IMR-90 (cell line): ENCODE results near the gene PPP1CA. TPM values are rescaled to one million over a fixed set of nuclear protein-coding genes. Genes with fewer than 3 reads are reported as not detected.

Experiments
- ATAC-seq: fragments of 200-7000 bp; cut with Tn5 transposase; 2 replicates; pipeline ENCODE4 v1.9.1; 2020; ENCODE audit warnings: low read depth, mild to moderate bottlenecking, moderate library complexity
- BruUV-seq: library from RNA; stranded (reverse); fragments of 400-500 nt; replicated peaks from 2 replicates; lab custom pipeline; 2021; lab: Mats Ljungman, UMichigan
- CTCF ChIA-PET: fragments of 300-600 bp; formaldehyde crosslinking; extraction: SDS; loops from one replicate; lab custom pipeline; 2021; ENCODE audit warnings: antibody characterized with exemption; lab: Yijun Ruan, JAX
- POLR2A ChIA-PET: fragments of 300-600 bp; sonication (Branson Sonifier 250); formaldehyde crosslinking; loops from one replicate; lab custom pipeline; 2022; ENCODE audit warnings: antibody characterized with exemption; ENCODE audit not compliant: unreplicated experiment; lab: Charles Lee
- DNase-seq: peaks from one replicate; pipeline ENCODE4 v3.0.0; 2013
- H2AFZ ChIP-seq: replicated peaks from 2 replicates; pipeline ENCODE3; 2013; ENCODE audit warnings: low read length, mild to moderate bottlenecking; ENCODE audit not compliant: poor library complexity
- H2AK5ac ChIP-seq: 2 replicates; pipeline ENCODE4 v1.6.1; 2013; ENCODE audit warnings: low read depth, low read length, inconsistent platforms
- H2AK9ac ChIP-seq: replicated peaks from 2 replicates; pipeline ENCODE3; 2013; ENCODE audit warnings: mild to moderate bottlenecking, low read depth, low read length, moderate library complexity; ENCODE audit not compliant: poor library complexity
- H2BK120ac ChIP-seq: 2 replicates; pipeline ENCODE4 v1.6.1; 2013; ENCODE audit warnings: low read depth, low read length, inconsistent platforms
- H2BK15ac ChIP-seq: 3 replicates; pipeline ENCODE4 v1.6.1; 2013; ENCODE audit warnings: low read depth, low read length, inconsistent platforms
- H2BK20ac ChIP-seq: 2 replicates; pipeline ENCODE4 v1.6.1; 2013; ENCODE audit warnings: low read depth, mild to moderate bottlenecking, inconsistent platforms, low read length, moderate library complexity
- H2BK5ac ChIP-seq: 2 replicates; pipeline ENCODE4 v1.6.1; 2013; ENCODE audit warnings: mild to moderate bottlenecking, low read depth, low read length, inconsistent platforms; ENCODE audit not compliant: poor library complexity, severe bottlenecking
- H3K14ac ChIP-seq: replicated peaks from 2 replicates; pipeline ENCODE4 v1.6.1; 2013; ENCODE audit warnings: low read depth, low read length, inconsistent platforms
- H3K18ac ChIP-seq: 2 replicates; pipeline ENCODE4 v1.6.1; 2013; ENCODE audit warnings: low read depth, low read length, control low read depth
- H3K23ac ChIP-seq: 2 replicates; pipeline ENCODE4 v1.6.1; 2013; ENCODE audit warnings: low read depth, low read length, inconsistent platforms
- H3K27ac ChIP-seq: 2 replicates; pipeline ENCODE4 v1.5.1; 2013; ENCODE audit warnings: mild to moderate bottlenecking, control low read depth, low read length; ENCODE audit not compliant: insufficient read depth
- H3K27me3 ChIP-seq: 2 replicates; pipeline ENCODE4 v1.6.1; 2013; ENCODE audit warnings: low read length; ENCODE audit not compliant: control insufficient read depth, insufficient read depth
- H3K36me3 ChIP-seq: 2 replicates; pipeline ENCODE4 v1.6.1; 2013; ENCODE audit warnings: low read length, mixed read lengths; ENCODE audit not compliant: control insufficient read depth, insufficient read depth
- H3K4ac ChIP-seq: 2 replicates; pipeline ENCODE4 v1.6.1; 2013; ENCODE audit warnings: low read depth, low read length, inconsistent platforms
- H3K4me1 ChIP-seq: 2 replicates; pipeline ENCODE4 v1.6.1; 2013; ENCODE audit warnings: low read length, mixed read lengths; ENCODE audit not compliant: control insufficient read depth, insufficient read depth
- H3K4me2 ChIP-seq: 2 replicates; pipeline ENCODE4 v1.6.1; 2013; ENCODE audit warnings: low read depth, mild to moderate bottlenecking, control low read depth, low read length, moderate library complexity
- H3K4me3 ChIP-seq: 2 replicates; pipeline ENCODE4 v1.5.1; 2013; ENCODE audit warnings: low read depth, mild to moderate bottlenecking, control low read depth, low read length, moderate library complexity; ENCODE audit not compliant: insufficient read depth
- H3K56ac ChIP-seq: 2 replicates; pipeline ENCODE4 v1.6.1; 2013; ENCODE audit warnings: low read length, inconsistent platforms; ENCODE audit not compliant: insufficient read depth; ENCODE audit errors: extremely low read depth
- H3K79me1 ChIP-seq, 2 experiments: 2 replicates each; pipeline ENCODE4 v1.6.1; 2013; ENCODE audit warnings: low read length in 2 of 2, inconsistent platforms in 1 of 2, low read depth in 1 of 2
- H3K9ac ChIP-seq: 2 replicates; pipeline ENCODE4 v1.6.1; 2013; ENCODE audit warnings: low read depth, low read length, control low read depth
- H3K9me1 ChIP-seq: 2 replicates; pipeline ENCODE4 v1.6.1; 2013; ENCODE audit warnings: low read length, inconsistent platforms; ENCODE audit not compliant: insufficient read depth
- H3K9me3 ChIP-seq: 2 replicates; pipeline ENCODE4 v1.6.1; 2013; ENCODE audit warnings: low read length; ENCODE audit not compliant: control insufficient read depth, insufficient read depth
- H4K20me1 ChIP-seq: 2 replicates; pipeline ENCODE4 v1.6.1; 2013; ENCODE audit warnings: low read length, inconsistent platforms; ENCODE audit not compliant: insufficient read depth
- H4K5ac ChIP-seq: 2 replicates; pipeline ENCODE4 v1.6.1; 2013; ENCODE audit warnings: mild to moderate bottlenecking, low read depth, low read length, control low read depth
- H4K8ac ChIP-seq, 2 experiments: 2 replicates each; pipeline ENCODE4 v1.6.1; 2013; ENCODE audit warnings: low read depth in 2 of 2, low read length in 2 of 2, control low read depth in 1 of 2, inconsistent platforms in 1 of 2
- H4K91ac ChIP-seq: 2 replicates; pipeline ENCODE4 v1.6.1; 2013; ENCODE audit warnings: low read depth, low read length, inconsistent platforms; ENCODE audit not compliant: insufficient read depth
- BHLHE40 ChIP-seq: fragments of 150-350 bp; IDR thresholded peaks from 2 replicates; pipeline ENCODE4 v1.6.1; 2016; ENCODE audit warnings: mild to moderate bottlenecking, low read depth, low read length
- CEBPB ChIP-seq: IDR thresholded peaks from 2 replicates; pipeline ENCODE4 v1.6.1; 2012; ENCODE audit warnings: low read depth, low read length, improper control_type of control experiment
- CHD1 ChIP-seq: IDR thresholded peaks from 2 replicates; pipeline ENCODE4 v1.6.1; 2012; ENCODE audit warnings: low read depth, low read length, improper control_type of control experiment
- CTCF ChIP-seq: conservative IDR thresholded peaks from 2 replicates; pipeline ENCODE4 v1.5.1; 2012; ENCODE audit warnings: mild to moderate bottlenecking, low read depth, low read length, improper control_type of control experiment
- ELK1 ChIP-seq: fragments of 150-350 bp; IDR thresholded peaks from 2 replicates; pipeline ENCODE4 v1.6.1; 2016; ENCODE audit warnings: low read depth, mild to moderate bottlenecking, low read length, moderate library complexity, borderline replicate concordance
- FOS ChIP-seq: fragments of 150-350 bp; IDR thresholded peaks from 2 replicates; pipeline ENCODE4 v1.6.1; 2016; ENCODE audit warnings: low read depth, low read length
- MAFK ChIP-seq: IDR thresholded peaks from 2 replicates; pipeline ENCODE4 v1.6.1; 2012; ENCODE audit warnings: low read depth, low read length, improper control_type of control experiment
- MAZ ChIP-seq: IDR thresholded peaks from 2 replicates; pipeline ENCODE4 v1.6.1; 2012; ENCODE audit warnings: low read depth, mild to moderate bottlenecking, low read length, improper control_type of control experiment, moderate library complexity, borderline replicate concordance
- MXI1 ChIP-seq: IDR thresholded peaks from 2 replicates; pipeline ENCODE4 v1.6.1; 2012; ENCODE audit warnings: low read depth, mild to moderate bottlenecking, low read length, moderate library complexity, borderline replicate concordance
- NFE2L2 ChIP-seq: fragments of 150-350 bp; IDR thresholded peaks from 2 replicates; pipeline ENCODE4 v1.6.1; 2016; ENCODE audit warnings: low read depth, mild to moderate bottlenecking, low read length
- POLR2A ChIP-seq: IDR thresholded peaks from 2 replicates; pipeline ENCODE4 v1.6.1; 2012; ENCODE audit warnings: mild to moderate bottlenecking, low read depth, low read length
- RAD21 ChIP-seq: IDR thresholded peaks from 2 replicates; pipeline ENCODE4 v1.6.1; 2012; ENCODE audit warnings: low read length, improper control_type of control experiment
- RCOR1 ChIP-seq: IDR thresholded peaks from 2 replicates; pipeline ENCODE4 v1.6.1; 2012; ENCODE audit warnings: mild to moderate bottlenecking, low read length, improper control_type of control experiment; ENCODE audit not compliant: insufficient replicate concordance
- RFX5 ChIP-seq: IDR thresholded peaks from 2 replicates; pipeline ENCODE4 v1.8.0; 2012; ENCODE audit warnings: low read depth, mild to moderate bottlenecking, low read length, moderate library complexity
- SMC3 ChIP-seq: fragments of 150-350 bp; IDR thresholded peaks from 2 replicates; pipeline ENCODE4 v1.6.1; 2016; ENCODE audit warnings: low read depth, mild to moderate bottlenecking, antibody characterized with exemption, low read length, moderate library complexity
- USF2 ChIP-seq: fragments of 150-350 bp; IDR thresholded peaks from 2 replicates; pipeline ENCODE4 v1.6.1; 2017; ENCODE audit warnings: mild to moderate bottlenecking, antibody characterized with exemption, low read length, low read depth
- WGBS, 2 experiments: methylation state at CpG; one replicate each; pipeline versions ENCODE4 v1.1.5 to v1.1.7; 2013; ENCODE audit warnings: missing lambda C conversion rate in 2 of 2; ENCODE audit not compliant: insufficient read length in 1 of 2; ENCODE audit errors: extremely low coverage in 2 of 2; 5-methylcytosine and 5-hydroxymethylcytosine counted together
- dilution Hi-C: fragments of 300-500 bp; cut with HindIII; formaldehyde crosslinking; loops from one replicate; pipeline ENCODE4 v1.14.3; 2018; ENCODE audit warnings: low sequenced_read_pairs; ENCODE audit not compliant: unreplicated experiment
- in situ Hi-C: fragments of 300-500 bp; cut with MboI; formaldehyde crosslinking; loops from 3 replicates; pipeline ENCODE4 v1.14.3; 2019; ENCODE audit warnings: low sequenced_read_pairs, inconsistent platforms, mixed read lengths
- intact Hi-C: fragments of 100-400 bp; cut with micrococcal nuclease; formaldehyde crosslinking; loops from 2 replicates; pipeline ENCODE4 v1.10.0; 2022
- polyA plus RNA-seq, 3 experiments: library from polyadenylated mRNA; depleted of rRNA; stranded (reverse); fragments of >200 nt; gene quantifications; 2 replicates each; pipeline ENCODE4 v1.2.3, GENCODE V29; 2012; ENCODE audit warnings: low replicate concordance in 1 of 3
- total RNA-seq: library from RNA; depleted of rRNA; stranded (reverse); fragments of >200 nt; gene quantifications from 2 replicates; pipeline ENCODE4 v1.2.3, GENCODE V29; 2012

The PPP1CA gene
- total and polyA plus RNA-seq, 2 of the 4 experiments (the other 2 are of a cell fraction): 228 to 313 TPM

- Histone ChIP-seq H4K5ac (no peak overlapping the region), H3K18ac (no peak overlapping the region), H2BK15ac (no peak overlapping the region), H3K4ac (no peak overlapping the region), H4K91ac (no peak overlapping the region), H3K56ac (no peak overlapping the region), H3K4me2 (no peak overlapping the region), H3K79me1 (no peaks in the 10 kb centered on the region), H3K9ac (no peak overlapping the region), H2BK120ac (no peak overlapping the region), H3K4me3 (no peak overlapping the region), H3K27me3 (peaks cover 17% of the 10 kb centered on the region), H3K36me3 (no peaks in the 10 kb centered on the region), H2BK5ac (no peak overlapping the region), H3K9me3 (no peaks in the 10 kb centered on the region), H2AK9ac (no peak overlapping the region), H2AFZ (no peak overlapping the region), H3K9me1 (no peaks in the 10 kb centered on the region), H3K23ac (no peak overlapping the region), H4K20me1 (no peaks in the 10 kb centered on the region), H3K14ac (no peak overlapping the region), H2AK5ac (no peak overlapping the region), H4K8ac (no peak overlapping the region), H3K27ac (no peak overlapping the region), H3K4me1 (peaks cover 5% of the 10 kb centered on the region; the same call in 1 of the 2 replicates), H2BK20ac (no peak overlapping the region)
- no peak for DNase-seq
- intact Hi-C loops (no loop called here), in situ Hi-C loops (no loop called here), dilution Hi-C loops (no loop called here)
- ChIA-PET POLR2A (no interaction called here), CTCF (no interaction called here)
- no peak for ATAC-seq
- TF ChIP-seq CEBPB (no peak), MAZ (no peak), NFE2L2 (no peak), ELK1 (no peak), RFX5 (no peak), RAD21 (no peak), CHD1 (no peak), POLR2A (no peak), MXI1 (no peak), CTCF (no peak), USF2 (no peak), SMC3 (no peak), RCOR1 (no peak), BHLHE40 (no peak), FOS (no peak), MAFK (no peak)
- no TSS peak for BruUV-seq
- 61% methylated on average over 5 of the region's 12 CpGs; no CpG with 5 or more reads in 1 of the 2 experiments for WGBS, 2 experiments
These were observed 15.8 kb upstream of the PPP1CA start for GRCh38 chr11:67417425-67417824.
